ENCODE results near the gene C3orf20.

Gene C3orf20

DNA sequence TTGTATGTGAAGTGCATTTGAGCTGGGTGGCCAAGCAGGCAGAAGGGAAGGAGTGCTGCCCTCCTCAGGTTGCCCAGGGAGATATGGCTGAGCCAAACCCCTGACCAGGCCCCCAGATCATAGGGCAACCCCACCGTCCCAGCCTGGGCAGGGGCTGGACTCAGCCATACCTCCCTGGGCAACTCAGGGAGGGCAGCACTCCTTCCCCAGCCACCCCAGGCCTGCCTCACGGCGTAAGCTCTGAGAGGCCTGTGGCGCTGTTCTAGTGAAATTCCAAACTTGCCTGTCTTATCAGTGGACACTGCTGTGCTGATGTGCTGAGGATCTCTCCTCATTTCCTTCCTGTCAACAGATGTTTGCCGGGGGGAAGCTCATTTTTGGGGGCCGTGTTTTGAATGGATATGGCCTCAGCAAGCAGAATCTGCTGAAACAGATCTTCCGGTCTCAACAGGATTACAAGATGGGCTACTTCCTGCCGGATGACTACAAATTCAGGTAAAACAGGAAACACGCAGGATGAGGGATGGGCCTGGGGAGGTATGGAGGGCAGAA is 86.3 kb downstream of the C3orf20 start:
- DNase-seq = no peak

DNA sequence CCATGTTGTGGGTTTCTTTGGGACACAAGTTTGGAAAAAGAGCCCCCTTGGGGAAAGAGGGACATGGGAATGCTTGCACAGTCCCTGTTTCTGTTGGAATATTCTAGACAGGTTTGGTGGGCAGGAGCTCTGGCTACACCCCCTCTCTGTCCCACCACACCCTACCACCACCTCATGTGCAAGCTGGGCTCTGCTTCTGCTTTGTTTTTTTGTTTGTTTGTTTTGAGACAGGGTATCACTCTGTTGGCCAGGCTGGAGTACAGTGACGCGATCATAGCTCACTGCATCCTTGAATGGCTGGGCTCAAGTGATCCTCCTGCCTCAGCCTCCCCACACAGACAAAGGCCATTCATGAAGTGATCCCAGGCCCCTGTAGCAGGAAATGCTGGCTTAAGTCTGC is 86.9 kb downstream of the C3orf20 start:
- DNase-seq = no peak

DNA sequence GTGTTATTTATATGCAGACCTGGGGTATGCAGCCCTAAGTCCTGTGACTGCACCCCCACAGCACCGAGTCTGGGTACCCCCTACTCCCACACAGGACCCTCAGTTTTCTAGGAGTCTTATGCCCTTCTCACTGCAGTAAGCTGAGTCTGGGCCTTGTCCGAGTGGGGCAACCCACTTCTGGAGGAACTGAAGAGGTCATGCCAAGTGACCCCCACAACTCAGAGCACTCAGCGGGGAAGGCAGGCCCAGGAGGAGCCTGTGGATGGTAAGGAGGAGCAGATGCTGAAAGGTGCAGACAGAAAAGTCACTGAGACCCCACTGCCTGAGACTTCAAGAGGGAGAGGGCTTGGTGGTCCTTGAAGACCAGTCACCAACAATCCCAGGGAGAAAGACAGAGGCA is 87.8 kb downstream of the C3orf20 start:
- no peak for DNase-seq

DNA sequence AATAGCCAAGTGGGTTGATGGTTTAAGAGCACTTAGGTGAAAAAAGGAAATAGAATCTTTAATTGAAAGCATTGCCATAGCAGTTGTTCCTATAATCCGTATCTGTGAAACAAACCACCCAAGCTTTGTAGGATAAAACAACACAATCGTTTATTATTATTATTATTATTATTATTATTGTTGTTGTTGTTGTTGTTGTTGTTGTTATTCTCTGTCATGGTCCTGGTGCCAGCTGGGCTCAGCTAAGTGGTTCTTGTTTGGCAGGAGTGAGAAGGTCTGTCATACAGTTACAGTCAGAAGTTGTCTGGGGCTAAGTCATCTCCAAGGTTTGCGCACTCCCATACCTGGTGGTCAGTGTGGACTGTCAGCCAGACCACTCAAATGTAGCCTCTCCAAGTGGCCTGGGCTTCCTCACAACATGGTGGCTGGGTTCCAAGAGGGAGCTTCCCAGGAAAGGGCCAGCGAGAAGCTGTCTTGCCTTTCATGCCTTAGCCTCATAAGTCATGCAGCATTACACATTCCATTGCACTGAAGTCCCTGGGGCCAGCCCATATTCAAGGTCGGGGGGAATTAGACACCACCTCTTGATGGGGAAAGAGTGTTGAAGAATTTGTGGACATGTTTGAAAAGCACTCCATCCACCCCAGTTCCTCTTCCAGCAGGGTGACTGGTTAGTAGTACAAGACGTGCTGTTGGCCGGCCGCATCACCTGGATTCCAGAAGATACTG is 89.6 kb downstream of the C3orf20 start:
- no peak for DNase-seq

DNA sequence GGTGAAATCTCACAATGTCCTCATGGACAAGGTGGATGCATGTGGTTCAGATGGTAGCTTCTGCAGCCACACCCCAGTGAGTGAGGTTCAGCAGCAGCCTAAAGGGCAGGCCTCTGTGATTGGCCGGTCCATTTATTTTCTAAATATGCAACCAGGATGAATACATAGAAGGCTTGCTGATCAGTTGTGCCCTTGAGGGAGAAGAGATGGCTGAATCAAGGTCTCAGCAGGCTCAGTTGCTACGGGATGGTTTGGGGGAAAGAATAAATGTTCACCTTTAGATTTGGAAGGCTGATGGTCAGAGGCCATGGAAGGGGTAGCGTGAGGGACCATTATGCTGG is 90.1 kb downstream of the C3orf20 start:
- DNase-seq = no peak

DNA sequence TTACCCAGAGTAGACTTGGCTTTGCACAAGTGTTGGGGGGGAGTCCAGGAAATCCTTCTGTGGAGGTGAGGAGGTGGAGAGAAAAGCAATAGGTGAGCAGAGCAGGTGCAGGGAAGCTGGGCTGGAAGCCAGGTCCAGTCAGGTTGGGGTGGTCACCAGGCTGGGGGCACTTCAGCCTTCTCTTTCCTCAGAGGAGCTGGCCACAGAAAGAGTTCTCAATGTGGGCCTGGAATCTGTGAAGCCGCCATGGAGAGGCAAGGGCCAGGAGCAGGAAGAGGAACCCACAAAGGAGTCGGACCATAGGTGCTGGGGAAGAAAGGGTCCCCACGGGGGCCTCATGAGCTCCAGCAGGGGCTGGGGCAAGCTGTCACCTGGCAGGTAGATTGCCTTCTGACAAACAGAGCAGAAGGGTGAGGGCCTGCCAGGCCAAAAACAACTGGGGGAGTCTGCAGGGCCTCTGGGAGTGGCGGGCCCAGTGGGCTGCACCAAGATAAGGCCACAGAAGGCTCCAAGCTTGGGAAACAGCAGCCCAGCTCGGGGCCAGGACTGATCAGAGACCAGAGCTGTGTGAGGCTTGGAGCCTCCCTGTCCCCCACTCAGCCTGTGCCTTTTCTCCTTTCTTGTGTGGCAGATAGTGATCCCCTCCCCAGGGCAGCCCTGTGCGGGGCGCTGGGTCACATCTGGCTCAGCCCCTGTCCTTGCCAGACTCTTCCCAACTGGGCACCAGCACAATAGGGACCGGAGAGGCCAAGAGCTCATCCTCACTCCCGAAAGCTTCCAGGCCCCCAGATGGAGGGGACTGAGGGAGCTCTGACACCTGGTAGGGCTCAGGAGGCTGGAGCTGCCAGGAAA is 90.9 kb downstream of the C3orf20 start:
- DNase-seq = no peak

DNA sequence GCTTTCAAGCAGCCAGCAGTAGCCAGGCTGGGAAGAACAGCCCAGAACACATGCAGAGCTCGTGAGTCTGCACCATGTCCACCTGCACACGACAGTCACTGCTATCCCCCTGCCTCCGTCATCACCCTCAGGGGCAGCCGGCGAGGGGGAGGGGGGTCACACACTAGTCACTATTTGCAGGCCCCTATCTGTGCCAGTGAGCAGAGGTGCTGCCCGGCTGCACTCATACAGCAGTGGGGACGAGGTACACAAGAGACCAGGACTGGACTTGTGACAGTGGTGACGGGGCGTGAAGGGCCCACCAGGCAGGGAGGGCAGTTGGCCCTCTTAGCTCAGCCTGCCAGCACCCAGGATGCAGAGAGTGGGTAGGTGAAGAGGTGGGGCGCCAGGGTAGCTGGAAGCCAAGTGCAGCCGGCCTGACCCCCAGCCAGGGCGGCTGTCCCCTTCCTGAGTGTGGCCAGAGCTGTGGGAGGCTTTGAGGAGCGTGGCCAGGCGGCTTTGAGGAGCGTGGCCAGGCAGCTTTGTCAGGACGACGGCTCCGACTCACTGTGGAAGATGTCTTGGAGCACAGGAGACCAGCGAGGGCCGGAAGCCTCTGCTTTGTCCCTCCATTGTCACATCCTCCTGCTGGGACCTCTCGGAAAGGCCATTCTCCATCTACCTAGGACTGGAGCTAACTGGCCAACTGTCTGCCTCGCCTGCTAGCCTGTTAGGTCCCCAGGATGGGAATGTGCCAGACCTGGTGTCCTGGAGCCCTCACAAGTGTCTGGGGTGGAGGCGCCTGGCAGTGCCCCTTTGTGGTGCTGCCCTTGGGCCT is 91.7 kb downstream of the C3orf20 start:
- no peak for DNase-seq

DNA sequence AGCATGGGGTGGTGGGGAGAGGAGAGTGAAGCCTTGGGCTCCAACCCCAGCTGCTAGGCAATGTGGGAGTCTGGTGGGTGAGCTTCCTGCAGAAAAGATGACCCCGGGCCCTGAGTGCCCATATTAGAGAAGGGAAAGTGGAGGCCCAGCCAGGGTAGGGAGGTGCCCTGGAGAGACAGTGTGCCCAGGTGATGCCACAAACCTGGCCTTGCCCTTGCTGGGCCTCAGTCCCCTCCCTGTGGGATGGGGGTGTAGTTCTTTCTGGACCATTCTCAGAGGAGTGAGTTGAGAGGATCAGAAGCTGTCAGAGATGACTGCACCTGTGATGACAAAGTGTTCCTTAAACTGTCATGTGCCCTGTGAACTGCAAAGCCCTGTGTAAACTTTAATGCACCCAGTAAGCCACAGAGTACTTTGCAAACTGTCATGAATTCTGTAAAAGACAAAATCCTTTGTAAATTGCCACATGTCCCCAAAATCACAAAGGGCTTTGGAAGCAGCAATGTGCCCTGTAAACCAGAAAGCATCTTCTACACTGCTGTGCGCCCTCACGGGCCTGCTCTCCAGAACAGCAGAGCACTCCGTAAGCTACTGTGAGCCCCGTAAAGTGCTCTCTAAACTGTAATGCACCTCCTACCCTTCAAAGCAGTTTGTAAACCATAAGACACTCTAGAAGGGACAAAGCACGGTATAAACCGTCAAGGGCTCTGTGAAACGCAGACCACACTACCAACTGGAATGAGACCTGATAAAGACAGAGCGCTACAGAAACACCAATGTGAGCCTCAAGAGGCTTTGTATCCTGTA is 92.5 kb downstream of the C3orf20 start:
- no peak for DNase-seq

DNA sequence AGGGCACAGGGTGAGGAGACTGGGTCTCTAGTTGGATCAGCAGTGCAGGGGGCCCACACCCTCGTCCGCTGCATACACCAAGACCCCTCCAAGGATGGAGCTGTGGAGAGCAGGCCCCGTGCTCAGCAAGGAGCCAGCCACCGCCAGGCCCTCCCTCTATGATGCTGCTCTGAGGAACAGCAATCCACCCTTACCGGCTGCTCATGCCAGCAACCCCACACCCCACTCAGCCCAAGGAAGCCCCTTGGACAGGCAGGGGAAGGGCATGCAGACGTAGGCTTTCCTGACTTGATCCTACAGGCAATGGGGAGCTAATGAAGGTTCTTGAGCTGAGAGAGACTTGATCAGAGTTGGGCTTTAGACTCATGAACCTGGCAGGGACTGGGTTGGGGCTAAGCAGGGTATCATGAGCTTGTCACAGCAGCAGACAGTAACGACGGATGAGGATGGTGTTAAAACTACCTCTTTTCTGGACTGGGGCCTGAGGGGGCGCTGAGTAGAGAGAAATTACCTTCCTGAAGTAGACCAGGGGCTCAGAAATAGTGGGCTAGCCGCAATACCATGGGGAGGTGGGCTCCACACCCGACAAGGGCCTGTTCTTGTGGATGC is 93.3 kb downstream of the C3orf20 start:
- DNase-seq = no peak

DNA sequence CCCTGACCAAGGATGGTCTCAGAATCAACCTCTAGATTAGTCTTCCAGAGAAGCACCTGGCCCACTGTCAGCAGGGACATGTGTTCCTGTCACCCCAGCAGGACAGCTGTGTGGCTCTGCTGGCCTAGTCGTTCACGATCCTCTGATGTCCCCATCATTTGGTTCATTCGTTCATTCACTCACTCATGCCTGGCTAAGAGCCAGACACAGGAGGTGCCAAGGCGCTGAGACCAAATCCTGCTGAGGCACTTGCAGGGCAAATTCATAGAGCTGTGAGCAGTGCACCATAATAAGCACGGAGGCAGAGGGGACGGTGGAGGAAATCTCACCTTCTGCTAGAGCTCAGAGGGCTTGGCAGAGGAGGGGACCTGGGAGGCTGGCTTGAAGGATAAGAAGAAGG is 93.9 kb downstream of the C3orf20 start:
- DNase-seq = no peak

DNA sequence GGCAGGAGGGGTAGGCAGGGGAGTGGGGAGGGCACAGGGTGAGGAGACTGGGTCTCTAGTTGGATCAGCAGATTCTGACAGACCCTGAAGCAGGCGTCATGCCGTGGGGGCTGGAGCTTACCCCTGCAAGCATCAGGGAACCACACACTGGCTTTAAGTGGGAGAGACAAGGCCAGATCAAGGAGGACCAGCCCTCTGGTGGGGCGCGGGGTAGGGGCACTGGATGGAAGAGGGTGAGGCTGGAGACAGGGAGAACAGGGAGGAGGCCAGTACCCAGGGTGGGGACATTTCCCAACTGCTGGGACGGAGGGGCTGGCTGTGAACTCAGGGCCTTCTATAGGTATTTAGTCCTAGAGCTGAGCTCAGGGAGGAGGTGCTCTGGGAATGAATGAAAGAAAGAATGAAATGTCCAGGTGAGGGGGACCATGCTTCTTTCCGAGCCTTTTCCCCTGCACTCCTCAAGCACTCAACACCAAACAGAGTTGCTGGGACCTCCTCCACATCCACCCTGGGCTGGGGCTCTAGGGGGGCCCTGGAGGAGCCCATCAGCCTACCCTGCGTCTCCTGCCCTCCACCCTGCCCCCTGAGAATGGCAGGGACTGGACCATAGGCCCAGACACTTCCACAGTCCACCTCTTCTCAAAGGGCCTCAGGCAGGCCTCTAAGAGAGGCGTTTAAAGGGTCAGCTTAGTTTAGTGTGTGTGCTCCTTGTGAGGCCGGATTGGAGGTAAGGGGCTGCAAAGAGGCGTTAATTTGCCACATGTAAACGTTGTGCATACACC is 94.8 kb downstream of the C3orf20 start:
- no peak for DNase-seq

DNA sequence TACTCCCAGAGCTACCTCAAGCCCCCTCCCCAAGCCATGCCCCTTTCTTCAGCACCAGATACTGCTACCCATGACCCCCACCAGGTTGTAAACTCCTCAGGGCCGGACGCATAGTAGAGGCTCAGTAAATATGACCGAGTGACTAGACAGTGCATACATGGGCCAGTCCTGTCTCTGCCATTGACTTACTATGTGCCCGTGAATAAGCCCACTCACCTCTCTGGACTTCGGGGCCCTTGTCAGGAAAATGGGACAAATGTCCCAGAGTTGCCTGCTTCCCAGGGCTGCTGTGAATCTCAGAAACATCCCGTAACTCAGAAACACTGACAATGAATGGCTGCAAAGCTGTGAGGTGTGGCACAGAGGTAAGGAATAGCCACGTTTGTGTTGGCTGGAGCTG is 95.7 kb downstream of the C3orf20 start:
- no peak for DNase-seq

DNA sequence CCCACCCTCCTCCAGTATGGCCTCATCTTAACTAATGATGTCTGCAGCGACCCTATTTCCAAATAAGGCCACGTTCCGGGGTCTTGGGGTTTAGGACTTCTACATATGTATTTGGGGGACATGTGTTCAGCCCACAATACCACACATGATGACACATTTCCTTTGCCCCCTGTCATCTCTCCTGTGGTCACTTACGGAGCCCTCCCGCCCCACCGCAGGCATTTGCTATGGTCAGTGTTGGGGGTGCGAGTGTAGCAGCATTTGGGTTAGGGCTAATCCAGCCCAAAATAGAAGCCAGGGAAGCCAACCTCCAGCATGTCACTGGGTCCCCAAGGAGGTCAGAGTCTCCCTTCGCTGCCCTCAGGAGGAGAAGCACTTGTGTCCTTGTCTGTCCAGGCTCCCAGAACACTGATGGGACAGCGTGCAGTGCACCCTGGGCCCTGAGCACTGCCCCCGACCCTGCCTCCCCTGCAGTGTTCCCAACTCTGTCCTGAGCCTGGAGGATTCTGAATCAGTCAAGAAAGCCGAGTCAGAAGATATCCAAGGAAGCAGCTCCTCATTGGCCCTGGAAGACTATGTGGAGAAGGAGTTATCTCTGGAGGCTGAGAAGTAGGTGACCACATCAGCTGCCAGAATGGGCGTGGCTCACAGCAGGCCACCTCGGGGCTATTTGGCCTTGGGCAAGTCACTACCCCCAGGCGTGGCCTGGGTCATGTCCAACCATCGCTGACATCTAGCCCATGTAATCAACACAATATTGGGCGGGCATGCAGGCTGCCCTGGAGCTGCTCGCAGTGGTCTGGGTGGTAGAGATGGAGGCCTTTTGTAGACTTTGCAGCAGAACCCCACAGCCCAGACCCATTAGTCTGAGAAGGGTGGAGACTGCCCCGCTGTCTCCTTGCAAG is 96.9 kb downstream of the C3orf20 start:
- no peak for DNase-seq

DNA sequence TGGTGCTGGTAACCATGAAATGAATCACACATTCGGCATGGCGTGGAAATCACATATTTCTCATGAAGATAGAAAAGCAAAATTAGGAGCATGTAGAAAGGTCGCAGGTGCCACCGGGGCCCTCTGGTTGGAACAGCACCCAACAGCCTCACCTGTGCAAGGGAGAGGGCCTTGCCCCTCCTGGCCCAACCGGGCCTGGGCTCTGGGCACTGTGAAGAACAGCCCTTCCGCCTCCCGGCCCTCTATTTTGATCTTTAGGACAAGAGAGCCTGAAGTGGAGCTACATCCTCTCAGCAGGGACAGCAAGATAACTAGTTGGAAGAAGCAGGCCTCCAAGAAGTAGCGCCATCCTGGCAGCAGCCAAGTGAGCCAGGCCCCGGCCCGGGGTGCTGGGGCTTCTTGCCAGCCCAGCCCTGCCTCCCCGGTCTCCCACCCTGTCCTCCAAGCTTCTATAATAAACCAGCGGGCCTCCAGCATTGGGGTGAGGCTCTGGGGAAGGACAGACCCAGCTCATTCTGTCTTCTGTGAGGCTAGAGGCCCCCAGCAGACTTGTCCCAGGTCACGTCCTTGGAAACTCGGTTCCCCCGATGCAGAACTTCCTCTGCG is 97.7 kb downstream of the C3orf20 start:
- no peak for DNase-seq

DNA sequence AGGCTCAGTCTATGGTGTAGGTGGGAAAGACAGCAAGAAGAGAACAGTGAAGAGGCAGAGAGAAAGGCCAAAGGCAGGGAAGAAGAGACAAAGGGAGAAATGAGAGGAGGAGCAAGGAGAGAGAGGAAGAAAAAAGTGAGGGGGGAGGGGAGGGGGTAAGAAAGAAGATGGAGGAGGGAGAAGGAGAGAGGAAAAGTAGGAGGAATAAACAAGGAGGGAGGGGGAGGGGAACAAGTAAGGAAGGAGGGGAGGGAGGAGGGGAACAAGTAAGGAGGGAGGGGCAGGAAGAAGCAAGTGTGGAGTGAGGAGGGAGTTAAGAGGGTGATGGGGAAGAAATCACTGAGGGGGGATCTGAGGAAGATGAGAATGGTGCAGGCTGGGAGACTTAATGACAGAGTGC is 98.3 kb downstream of the C3orf20 start:
- DNase-seq = no peak

DNA sequence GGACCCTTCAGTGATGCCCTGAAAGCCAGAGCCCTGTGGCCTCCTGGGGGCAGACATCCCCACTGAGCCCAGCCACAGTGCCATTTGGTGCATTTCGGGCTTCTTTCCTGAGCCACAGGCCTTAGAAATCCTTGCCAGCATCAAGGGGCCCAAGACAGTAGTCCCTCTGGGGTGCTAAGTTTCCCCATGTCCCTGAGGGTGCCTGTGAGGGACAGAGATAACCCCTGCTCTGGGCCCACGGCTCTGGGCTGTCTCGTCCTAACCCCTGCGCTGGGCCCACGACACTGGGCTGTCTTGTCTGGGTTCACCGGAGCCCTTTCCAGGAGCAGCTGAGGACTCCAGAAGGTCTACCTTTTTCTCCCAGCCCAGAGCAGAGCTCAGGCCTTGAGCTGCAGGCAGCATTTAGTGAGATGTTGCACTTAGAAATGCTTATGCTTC is 98.8 kb downstream of the C3orf20 start:
- DNase-seq = no peak

DNA sequence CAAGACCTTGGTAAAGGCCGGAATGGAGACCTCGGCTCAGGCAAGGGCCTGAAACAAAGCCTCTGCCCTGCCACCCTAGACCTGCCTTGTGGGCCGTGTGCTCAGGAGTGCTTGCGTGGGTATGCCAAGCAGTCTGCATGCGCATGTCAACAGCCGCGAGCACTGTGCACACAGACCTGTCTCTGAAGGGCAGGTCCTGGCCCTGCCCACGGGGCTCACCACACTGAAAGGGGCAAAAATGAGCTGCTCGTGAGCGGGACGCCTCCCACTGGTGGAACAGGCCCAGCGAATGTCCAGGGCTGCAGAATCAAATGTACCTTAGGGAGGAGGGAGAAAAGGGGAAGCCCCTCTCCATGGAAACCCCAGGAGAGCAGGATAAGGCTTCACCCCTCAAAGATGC is 99.5 kb downstream of the C3orf20 start:
- DNase-seq = no peak

DNA sequence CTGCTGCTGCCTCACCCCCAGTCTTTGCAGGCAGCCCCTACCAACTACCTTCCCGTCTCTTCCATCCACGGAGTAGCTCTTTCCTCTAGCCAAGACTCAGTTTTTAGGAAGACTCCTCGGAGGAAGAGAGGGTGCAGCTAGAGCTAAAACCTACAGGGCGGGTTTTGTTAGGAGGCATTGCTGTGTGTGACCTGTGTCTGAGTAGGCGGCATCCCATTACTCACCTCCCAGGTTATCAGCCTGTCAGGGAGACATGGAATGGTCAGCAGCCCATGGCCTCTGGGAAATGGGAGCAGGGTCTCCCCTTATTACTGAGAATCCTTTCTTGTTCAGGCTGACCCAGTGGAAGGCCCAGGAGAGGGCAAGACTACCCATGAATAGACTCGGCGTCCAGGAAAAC is 100.1 kb downstream of the C3orf20 start:
- no peak for DNase-seq

DNA sequence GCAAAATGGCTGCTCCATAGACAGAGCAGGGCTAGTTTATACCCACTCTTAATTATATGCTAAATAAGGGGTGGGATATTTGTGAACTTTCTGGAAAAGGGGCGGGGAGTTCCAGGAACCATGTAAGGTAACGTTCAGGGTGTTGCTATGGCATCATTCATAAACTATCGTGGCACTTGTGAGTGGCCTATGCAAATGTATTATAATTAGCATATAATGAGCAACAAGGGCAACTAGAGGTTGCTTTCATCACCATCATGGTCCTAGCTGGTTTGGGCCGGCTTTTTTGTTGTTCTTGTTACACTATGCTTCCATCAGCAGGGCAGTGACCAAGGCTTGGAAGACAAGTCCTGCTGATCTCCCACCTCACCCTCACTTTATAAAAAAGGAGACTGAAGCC is 100.6 kb downstream of the C3orf20 start:
- no peak for DNase-seq

All from NCI-H446 (cell line).